ENCODE results near the gene COPS7A.

COPS7A gene

GRCh38 chr12:6780573-6780972 is 56.7 kb downstream of the COPS7A start:
- H3K9me3 ChIP-seq (ENCODE audit: control insufficient read depth, insufficient read depth, low read depth, low read length): no peaks in the 10 kb centered on the region
- H3K4me1 ChIP-seq (ENCODE audit: control insufficient read depth, insufficient read depth, low read length): peaks cover 7% of the 10 kb centered on the region
- TF ChIP-seq ZFHX2 (tag by site-specific recombination; conservative IDR thresholded peaks at IDR 0.05) (no peak), ZNF169 (tag by site-specific recombination; IDR thresholded peaks at IDR 0.05) (no peak)
- no peak overlapping the region for H3K4me3 ChIP-seq (ENCODE audit: low read depth, low read length)
- H3K27ac ChIP-seq (ENCODE audit: extremely low read depth, low read depth, low read length): no peak overlapping the region
- ChIA-PET CTCF (interaction anchor here (0.7 to 8.3 kb wide), 10 partner anchors 9 to 128 kb away, joined by 3 to 71 read pairs (median 4); partner anchors contain the start of genes CD4, MLF2, PTMS and USP5), POLR2A (interaction anchor here (0.6 to 1.1 kb wide), 3 partner anchors 35 to 91 kb away, joined by 3 to 4 read pairs (median 4); partner anchors contain the start of gene ZNF384)
- no peaks in the 10 kb centered on the region for H3K36me3 ChIP-seq (ENCODE audit: control insufficient read depth in 2 of 2, insufficient read depth in 1 of 2, low read length in 2 of 2)
